ENCODE results near the gene BTN3A1.
"Not testable (repeated sequence)": the region's sequence is repeated elsewhere in the genome, so short reads cannot be mapped to it uniquely, and the experiment has no call there.

The BTN3A1 gene

GRCh38 chr6:26422329-26422728 is 20.3 kb downstream of the BTN3A1 start:
- H3K36me3 Mint-ChIP-seq (ENCODE audit: insufficient read depth), result peaks cover 6% of the 10 kb centered on the region
- no peak overlapping the region for H3K27ac Mint-ChIP-seq (ENCODE audit: low read depth)
- no peak for ATAC-seq (replicated peaks; ENCODE audit: extremely low read depth, poor library complexity, severe bottlenecking)
- H3K4me1 Mint-ChIP-seq, result peaks cover 10% of the 10 kb centered on the region
- H3K9me3 Mint-ChIP-seq, result no peaks in the 10 kb centered on the region
- H3K27me3 Mint-ChIP-seq, result no peaks in the 10 kb centered on the region
- DNase-seq (ENCODE audit: low spot score in 2 of 2), result no peak
- no peak overlapping the region for H3K4me3 Mint-ChIP-seq

DNA sequence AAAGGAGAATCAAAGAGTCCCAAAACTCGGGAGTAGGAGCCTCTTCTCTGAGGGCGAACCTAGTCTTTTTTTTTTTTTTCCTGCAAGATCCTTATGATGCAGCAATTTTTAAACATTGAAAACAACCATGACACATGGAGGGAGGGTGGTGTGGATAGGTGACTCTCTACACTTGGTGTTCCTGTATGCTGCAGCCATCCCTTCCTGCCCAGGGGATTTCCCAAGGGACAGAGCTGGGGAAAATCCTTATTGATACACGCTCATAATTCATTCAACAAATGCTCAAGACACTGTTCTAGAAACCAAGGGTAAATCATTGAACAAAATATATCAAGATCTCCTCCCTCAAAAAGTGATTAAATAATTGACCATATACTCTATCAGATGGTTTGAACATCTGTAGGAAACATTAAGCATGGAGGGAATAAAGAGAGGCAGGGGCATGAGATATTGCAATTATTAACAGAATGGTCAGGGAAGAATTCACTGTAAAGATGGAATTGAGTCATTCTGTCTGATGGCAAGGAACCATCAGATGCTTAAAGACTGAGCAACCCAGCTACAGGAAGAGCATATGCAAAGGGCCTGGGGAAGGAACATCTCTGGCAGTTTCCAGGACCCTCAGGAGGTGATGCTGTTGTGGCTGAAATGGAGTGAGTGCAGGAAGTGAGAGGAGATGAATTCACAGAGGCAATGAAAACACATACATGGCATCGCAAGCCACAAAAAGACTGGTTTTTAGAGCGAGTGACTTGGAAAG is 24.8 kb downstream of the BTN3A1 start:
- Mint-ChIP-seq H3K27me3 (no peaks in the 10 kb centered on the region), H3K36me3 (ENCODE audit: insufficient read depth) (peaks cover 12% of the 10 kb centered on the region), H3K4me3 (no peak overlapping the region), H3K4me1 (peaks cover 15% of the 10 kb centered on the region), H3K27ac (ENCODE audit: low read depth) (no peak overlapping the region), H3K9me3 (no peaks in the 10 kb centered on the region)
- ATAC-seq (replicated peaks; ENCODE audit: extremely low read depth, poor library complexity, severe bottlenecking), result no peak
- DNase-seq (ENCODE audit: low spot score in 2 of 2), result no peak

GRCh38 chr6:26427451-26427809 is 25.4 kb downstream of the BTN3A1 start:
- Mint-ChIP-seq H3K27me3 (no peaks in the 10 kb centered on the region), H3K4me1 (peaks cover 15% of the 10 kb centered on the region), H3K9me3 (no peaks in the 10 kb centered on the region), H3K4me3 (no peak overlapping the region), H3K27ac (ENCODE audit: low read depth) (no peak overlapping the region), H3K36me3 (ENCODE audit: insufficient read depth) (peaks cover 12% of the 10 kb centered on the region)
- DNase-seq (ENCODE audit: low spot score in 2 of 2) (no peak), ATAC-seq (replicated peaks; ENCODE audit: extremely low read depth, poor library complexity, severe bottlenecking) (no peak)

DNA sequence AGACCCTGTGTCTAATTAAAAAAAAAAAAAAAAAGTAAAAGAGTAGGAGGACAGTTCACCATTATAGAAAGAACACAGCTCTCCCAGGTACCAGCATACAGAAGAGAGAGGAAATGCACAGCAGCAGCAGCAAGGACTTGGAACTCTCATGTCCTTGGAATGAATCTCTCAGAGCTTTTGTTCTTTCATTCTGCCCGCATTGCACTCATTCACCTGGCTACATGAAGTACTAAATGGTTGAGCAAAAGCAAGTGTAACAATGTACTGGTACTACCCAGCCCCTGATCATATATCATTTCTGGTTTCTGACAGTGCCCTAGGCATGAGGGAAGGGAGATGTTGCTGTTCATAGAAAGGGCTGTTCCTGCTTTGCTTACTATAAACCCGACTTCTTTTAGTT is 26.1 kb downstream of the BTN3A1 start:
- Mint-ChIP-seq H3K36me3 (ENCODE audit: insufficient read depth) (peaks cover 12% of the 10 kb centered on the region), H3K27ac (ENCODE audit: low read depth) (peak overlapping the region; percentile 41), H3K27me3 (no peaks in the 10 kb centered on the region), H3K4me1 (peaks cover 10% of the 10 kb centered on the region), H3K4me3 (no peak overlapping the region), H3K9me3 (no peaks in the 10 kb centered on the region)
- ATAC-seq (replicated peaks; ENCODE audit: extremely low read depth, poor library complexity, severe bottlenecking), result no peak
- DNase-seq (ENCODE audit: low spot score in 2 of 2), result no peak

DNA sequence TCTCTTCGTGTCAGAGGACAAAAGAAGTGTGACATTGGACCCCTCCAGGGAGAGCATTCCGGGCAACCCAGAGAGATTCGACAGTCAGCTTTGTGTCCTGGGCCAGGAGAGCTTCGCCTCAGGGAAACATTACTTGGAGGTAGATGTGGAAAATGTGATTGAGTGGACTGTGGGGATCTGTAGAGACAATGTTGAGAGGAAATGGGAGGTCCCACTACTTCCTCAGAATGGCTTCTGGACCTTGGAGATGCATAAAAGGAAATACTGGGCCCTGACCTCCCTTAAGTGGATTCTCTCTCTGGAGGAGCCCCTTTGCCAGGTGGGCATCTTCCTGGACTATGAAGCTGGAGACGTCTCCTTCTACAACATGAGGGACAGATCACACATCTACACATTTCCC is 28.7 kb downstream of the BTN3A1 start:
- Mint-ChIP-seq H3K27ac (ENCODE audit: low read depth) (no peak overlapping the region), H3K36me3 (ENCODE audit: insufficient read depth) (peaks cover 12% of the 10 kb centered on the region), H3K27me3 (no peaks in the 10 kb centered on the region), H3K9me3 (peaks cover 10% of the 10 kb centered on the region), H3K4me1 (peaks cover 10% of the 10 kb centered on the region), H3K4me3 (no peak overlapping the region)
- ATAC-seq (replicated peaks; ENCODE audit: extremely low read depth, poor library complexity, severe bottlenecking) (no peak), DNase-seq (ENCODE audit: low spot score in 2 of 2) (no peak)

- no peak for DNase-seq (ENCODE audit: low spot score in 2 of 2)
- peaks cover 5% of the 10 kb centered on the region for H3K4me1 Mint-ChIP-seq
- no peak overlapping the region for H3K4me3 Mint-ChIP-seq
- no peak overlapping the region for H3K27ac Mint-ChIP-seq (ENCODE audit: low read depth)
- no peak for ATAC-seq (replicated peaks; ENCODE audit: extremely low read depth, poor library complexity, severe bottlenecking)
- H3K27me3 Mint-ChIP-seq, result no peaks in the 10 kb centered on the region
- H3K36me3 Mint-ChIP-seq (ENCODE audit: insufficient read depth), result peaks cover 12% of the 10 kb centered on the region
- H3K9me3 Mint-ChIP-seq, result peaks cover 10% of the 10 kb centered on the region
Measured at GRCh38 chr6:26431258-26432172, 29.4 kb downstream of the BTN3A1 start.

GRCh38 chr6:26432627-26433201 is 30.6 kb downstream of the BTN3A1 start:
- Mint-ChIP-seq H3K27me3 (no peaks in the 10 kb centered on the region), H3K27ac (ENCODE audit: low read depth) (no peak overlapping the region), H3K36me3 (ENCODE audit: insufficient read depth) (peaks cover 10% of the 10 kb centered on the region), H3K4me1 (peaks cover 5% of the 10 kb centered on the region), H3K4me3 (no peak overlapping the region), H3K9me3 (peaks cover 10% of the 10 kb centered on the region)
- ATAC-seq (replicated peaks; ENCODE audit: extremely low read depth, poor library complexity, severe bottlenecking) (no peak), DNase-seq (ENCODE audit: low spot score in 2 of 2) (no peak)

- ATAC-seq (replicated peaks; ENCODE audit: extremely low read depth, poor library complexity, severe bottlenecking); DNase-seq (ENCODE audit: low spot score in 2 of 2); H3K4me3 Mint-ChIP-seq; H3K4me1 Mint-ChIP-seq; H3K36me3 Mint-ChIP-seq (ENCODE audit: insufficient read depth); H3K27me3 Mint-ChIP-seq; H3K27ac Mint-ChIP-seq (ENCODE audit: low read depth): not testable (repeated sequence)
- H3K9me3 Mint-ChIP-seq, result peaks cover 10% of the 10 kb centered on the region
Measured at GRCh38 chr6:26433680-26434079, 31.6 kb downstream of the BTN3A1 start.

- ATAC-seq (replicated peaks; ENCODE audit: extremely low read depth, poor library complexity, severe bottlenecking), result no peak
- H3K4me1 Mint-ChIP-seq, result peaks cover 22% of the 10 kb centered on the region
- no peak overlapping the region for H3K27ac Mint-ChIP-seq (ENCODE audit: low read depth)
- peaks cover 10% of the 10 kb centered on the region for H3K9me3 Mint-ChIP-seq
- H3K36me3 Mint-ChIP-seq (ENCODE audit: insufficient read depth), result peaks cover 12% of the 10 kb centered on the region
- DNase-seq (ENCODE audit: low spot score in 2 of 2), result no peak
- no peak overlapping the region for H3K4me3 Mint-ChIP-seq
- H3K27me3 Mint-ChIP-seq, result no peaks in the 10 kb centered on the region
Measured at GRCh38 chr6:26436018-26436417, 33.9 kb downstream of the BTN3A1 start.

DNA sequence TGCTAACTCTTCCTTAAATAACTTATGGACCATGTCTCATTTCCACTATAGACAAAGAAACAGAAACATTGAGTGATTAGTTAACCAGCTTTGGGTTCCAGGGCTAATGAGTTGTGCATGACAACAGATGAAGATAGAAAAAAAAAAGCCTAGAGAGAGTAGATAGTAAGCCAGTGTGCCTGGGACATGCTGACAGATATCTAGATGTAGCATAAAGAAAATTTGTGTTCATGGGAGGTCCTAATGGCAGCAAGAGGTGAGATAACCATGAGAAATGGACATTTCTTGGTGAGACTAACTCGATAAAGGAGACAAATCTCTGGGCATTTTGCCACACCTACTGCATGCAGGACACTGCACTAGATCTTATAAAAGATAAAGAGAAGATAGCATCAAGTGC is 35.5 kb downstream of the BTN3A1 start:
- no peak for DNase-seq (ENCODE audit: low spot score in 2 of 2)
- Mint-ChIP-seq H3K9me3 (peaks cover 10% of the 10 kb centered on the region), H3K27ac (ENCODE audit: low read depth) (no peak overlapping the region)

DNA sequence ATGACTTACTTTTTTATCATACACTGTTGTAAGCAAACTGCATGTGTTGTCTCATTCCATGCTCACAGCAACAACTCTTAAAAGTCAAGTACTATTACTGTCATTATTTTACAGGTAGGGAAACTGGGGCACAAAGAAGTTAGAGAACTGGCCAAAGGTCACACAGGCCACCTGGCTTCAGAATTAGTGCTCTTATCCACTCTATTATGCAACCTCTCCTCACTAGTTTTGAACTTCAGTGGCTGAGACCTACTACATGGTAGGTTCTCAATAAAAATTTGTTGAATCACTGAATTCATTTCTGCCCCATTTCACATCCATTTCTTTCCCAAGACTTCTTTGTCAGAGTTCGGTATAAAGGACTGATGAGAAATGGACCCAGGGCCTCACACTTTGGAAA is 35.9 kb downstream of the BTN3A1 start:
- Mint-ChIP-seq H3K9me3 (peaks cover 10% of the 10 kb centered on the region), H3K36me3 (ENCODE audit: insufficient read depth) (peaks cover 10% of the 10 kb centered on the region), H3K4me1 (peaks cover 28% of the 10 kb centered on the region), H3K27me3 (no peaks in the 10 kb centered on the region), H3K27ac (ENCODE audit: low read depth) (no peak overlapping the region), H3K4me3 (no peak overlapping the region)
- ATAC-seq (replicated peaks; ENCODE audit: extremely low read depth, poor library complexity, severe bottlenecking), result no peak
- no peak for DNase-seq (ENCODE audit: low spot score in 2 of 2)

More for the DNA sequence above, 35.5 kb downstream of the BTN3A1 start:
- Mint-ChIP-seq H3K4me3 (no peak overlapping the region), H3K4me1 (peaks cover 23% of the 10 kb centered on the region), H3K27me3 (no peaks in the 10 kb centered on the region), H3K36me3 (ENCODE audit: insufficient read depth) (peaks cover 10% of the 10 kb centered on the region)
- ATAC-seq (replicated peaks; ENCODE audit: extremely low read depth, poor library complexity, severe bottlenecking), result no peak

DNA sequence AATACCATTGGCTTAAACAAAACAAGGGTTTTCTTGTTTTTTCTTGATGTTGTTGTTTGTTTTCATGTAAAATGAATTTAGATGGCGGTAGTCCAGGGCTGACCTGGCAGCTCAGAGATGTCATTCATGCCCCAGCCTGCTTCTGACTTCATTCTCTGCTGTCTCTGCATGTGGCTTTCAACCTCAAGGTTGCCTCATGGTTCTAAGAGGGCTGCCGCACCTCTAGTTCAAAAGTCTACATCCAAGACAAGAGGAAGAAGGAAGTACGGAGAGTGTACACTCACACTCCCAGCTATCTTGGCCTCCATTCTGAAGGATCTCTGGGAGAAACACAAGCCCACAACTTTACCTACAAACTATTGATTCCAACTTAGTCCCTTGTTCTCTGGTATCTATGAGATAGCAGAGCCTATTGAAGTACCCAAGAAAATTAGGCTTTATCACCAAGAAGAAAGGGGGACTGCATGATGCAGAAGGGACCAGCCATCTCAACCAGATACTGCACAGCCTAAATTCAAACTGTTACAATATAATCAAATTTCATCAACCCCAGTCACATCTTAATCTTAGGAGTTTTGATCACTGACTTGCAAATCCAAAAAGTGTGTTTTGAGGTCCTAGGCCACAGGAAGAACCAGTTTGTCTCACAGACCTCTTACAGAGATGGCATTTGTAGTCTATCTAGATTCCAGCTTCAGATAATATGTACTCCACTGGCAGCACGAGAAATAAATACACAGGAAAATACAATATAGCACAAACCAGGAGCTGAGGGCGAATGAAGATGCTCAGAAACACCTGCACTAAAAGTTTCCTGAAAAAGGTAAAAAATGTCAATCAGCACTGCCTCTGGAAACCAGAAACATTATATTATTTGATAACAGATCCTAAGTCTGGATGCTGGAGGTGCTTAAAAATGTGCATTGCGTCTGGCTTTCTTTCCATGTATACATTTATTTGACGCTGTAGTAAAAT is 37.4 kb downstream of the BTN3A1 start:
- H3K9me3 Mint-ChIP-seq, result peaks cover 3% of the 10 kb centered on the region
- H3K4me3 Mint-ChIP-seq, result peak overlapping the region; percentile 99
- no peaks in the 10 kb centered on the region for H3K27me3 Mint-ChIP-seq
- H3K27ac Mint-ChIP-seq (ENCODE audit: low read depth), result peak overlapping the region; percentile 100
- peaks cover 11% of the 10 kb centered on the region for H3K36me3 Mint-ChIP-seq (ENCODE audit: insufficient read depth)
- H3K4me1 Mint-ChIP-seq, result peaks cover 41% of the 10 kb centered on the region
- ATAC-seq (replicated peaks; ENCODE audit: extremely low read depth, poor library complexity, severe bottlenecking), result no peak
- DNase-seq (ENCODE audit: low spot score in 2 of 2), result no peak

Data from central memory CD8-positive, alpha-beta T cell (primary cell).